GM10266 (cell line): ENCODE results near the gene OR10H1.
A peak's percentile ranks its signal among the peaks of the same experiment; 100 is the strongest.
"Not testable (repeated sequence)": the region's sequence is repeated elsewhere in the genome, so short reads cannot be mapped to it uniquely, and the experiment has no call there.

Experiments used
- DNase-seq: peaks from one replicate; pipeline ENCODE4 v3.0.0; 2012; ENCODE audit errors: extremely low spot score
- TF ChIP-seq, protein P1 (sequence below): IDR thresholded peaks from 2 replicates; pipeline ENCODE4 v1.5.1; 2012; ENCODE audit warnings: mild to moderate bottlenecking, low read depth; ENCODE audit not compliant: control insufficient read depth, insufficient read depth; ENCODE audit errors: missing control alignments

OR10H1 gene

DNA sequence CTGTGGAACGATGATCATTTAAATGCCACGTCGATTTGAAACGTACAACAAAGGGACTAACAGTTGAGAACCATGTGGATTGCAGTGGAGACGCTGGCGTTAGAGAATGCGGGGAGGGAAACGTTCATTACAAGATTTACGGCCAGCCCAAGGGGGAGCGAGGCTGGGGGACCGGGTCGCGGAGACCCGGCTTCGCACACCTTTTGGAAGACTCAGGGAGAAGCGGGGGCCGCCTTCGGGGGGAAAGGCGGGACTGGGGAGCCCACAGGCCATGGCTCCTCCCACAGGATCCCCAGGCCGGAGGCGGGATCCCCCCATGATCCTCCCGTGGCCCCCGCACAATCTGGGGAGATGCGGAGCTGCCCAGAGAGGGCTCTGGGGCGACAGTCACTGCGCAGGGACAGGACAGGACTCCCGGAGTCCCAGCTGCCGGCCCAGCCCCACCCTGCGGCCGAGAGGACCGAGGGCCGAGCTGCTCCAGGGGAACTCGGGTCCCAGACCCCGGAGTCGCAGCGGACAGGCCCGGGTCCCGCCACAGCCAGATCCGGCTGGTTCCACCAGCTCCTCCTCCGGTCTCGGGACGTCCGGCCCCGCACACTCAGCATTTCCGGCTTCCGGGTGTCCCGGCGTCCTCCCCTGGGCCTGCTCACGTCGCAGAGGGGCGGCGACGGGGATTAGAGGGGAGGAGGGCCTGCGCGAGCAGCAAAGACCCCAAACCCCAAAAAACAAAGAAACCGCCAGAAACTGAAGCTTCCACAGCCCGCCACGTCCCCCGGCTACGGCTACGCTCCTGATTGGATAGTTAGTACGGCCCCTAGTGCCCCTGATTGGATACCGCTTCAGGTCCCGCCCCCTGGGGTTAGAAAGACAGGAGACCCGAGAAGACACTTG is 21.1 kb upstream of the OR10H1 start:
- TF ChIP-seq, protein P1, sequence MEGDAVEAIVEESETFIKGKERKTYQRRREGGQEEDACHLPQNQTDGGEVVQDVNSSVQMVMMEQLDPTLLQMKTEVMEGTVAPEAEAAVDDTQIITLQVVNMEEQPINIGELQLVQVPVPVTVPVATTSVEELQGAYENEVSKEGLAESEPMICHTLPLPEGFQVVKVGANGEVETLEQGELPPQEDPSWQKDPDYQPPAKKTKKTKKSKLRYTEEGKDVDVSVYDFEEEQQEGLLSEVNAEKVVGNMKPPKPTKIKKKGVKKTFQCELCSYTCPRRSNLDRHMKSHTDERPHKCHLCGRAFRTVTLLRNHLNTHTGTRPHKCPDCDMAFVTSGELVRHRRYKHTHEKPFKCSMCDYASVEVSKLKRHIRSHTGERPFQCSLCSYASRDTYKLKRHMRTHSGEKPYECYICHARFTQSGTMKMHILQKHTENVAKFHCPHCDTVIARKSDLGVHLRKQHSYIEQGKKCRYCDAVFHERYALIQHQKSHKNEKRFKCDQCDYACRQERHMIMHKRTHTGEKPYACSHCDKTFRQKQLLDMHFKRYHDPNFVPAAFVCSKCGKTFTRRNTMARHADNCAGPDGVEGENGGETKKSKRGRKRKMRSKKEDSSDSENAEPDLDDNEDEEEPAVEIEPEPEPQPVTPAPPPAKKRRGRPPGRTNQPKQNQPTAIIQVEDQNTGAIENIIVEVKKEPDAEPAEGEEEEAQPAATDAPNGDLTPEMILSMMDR = no peak
- peak; percentile 93 for DNase-seq

DNA sequence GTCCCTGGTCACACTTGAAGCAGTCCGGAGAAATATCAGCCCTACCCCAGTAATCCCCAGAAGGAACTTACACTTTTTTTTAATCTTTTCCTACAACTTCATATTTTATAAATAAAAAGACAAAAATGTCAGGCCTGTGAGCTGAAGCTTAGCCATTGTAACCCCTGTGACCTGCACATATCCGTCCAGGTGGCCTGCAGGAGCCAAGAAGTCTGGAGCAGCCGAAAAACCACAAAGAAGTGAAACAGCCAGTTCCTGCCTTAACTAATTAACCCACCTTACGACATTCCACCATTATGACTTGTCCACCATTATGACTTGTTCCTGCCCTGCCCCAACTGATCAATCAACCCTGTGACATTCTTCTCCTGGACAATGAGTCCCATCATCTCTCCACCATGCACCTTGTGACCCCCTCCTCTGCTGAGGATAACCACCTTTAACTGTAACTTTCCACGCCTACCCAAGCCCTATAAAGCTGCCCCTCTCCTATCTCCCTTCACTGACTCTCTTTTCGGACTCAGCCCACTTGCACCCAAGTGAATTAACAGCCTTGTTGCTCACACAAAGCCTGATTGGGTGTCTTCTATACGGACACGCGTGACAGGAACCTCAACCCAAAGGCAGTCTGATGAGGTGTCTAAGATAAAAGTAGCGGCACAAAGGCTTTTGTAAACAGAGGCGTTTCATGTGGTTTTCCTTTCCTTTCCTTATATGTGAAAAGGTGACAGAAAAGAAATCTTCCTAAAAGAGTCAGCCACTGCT is 20.3 kb upstream of the OR10H1 start:
- DNase-seq = not testable (repeated sequence)

DNA sequence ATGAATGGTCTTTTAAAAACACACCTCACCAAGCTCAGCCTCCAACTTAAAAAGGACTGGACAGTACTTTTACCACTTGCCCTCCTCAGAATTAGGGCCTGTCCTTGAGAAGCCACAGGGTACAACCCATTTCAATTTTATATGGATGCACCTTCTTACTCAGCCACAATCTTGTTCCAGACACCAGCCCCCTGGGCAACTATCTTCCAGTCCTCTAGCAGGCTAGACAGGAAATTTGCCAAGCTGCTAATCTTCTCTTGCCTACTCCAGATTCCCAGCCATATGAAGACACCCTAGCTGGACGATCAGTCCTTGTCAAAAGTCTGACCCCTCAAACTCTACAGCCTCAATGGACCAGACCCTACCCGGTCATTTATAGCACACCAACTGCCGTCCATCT is 18.8 kb upstream of the OR10H1 start:
- not testable (repeated sequence) for DNase-seq

DNA sequence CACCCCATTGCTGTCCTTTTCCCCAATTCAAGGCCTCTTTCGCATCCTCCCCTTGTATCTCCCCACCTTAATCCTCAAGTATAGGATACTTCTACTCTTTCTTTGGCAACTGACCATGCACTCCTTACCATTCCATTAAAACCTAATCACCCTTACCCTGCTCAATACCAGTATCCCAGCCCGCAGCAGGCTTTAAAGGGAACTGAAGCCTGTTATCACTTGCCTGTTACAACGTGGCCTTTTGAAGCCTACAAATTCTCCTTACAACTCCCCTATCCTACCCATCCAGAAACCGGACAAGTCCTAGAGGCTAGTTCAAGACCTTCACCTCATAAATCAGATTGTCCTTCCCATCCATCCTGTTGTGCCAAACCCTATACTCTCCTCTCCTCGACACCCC is 16.2 kb upstream of the OR10H1 start:
- TF ChIP-seq, protein P1 = no peak
- DNase-seq = no peak

DNA sequence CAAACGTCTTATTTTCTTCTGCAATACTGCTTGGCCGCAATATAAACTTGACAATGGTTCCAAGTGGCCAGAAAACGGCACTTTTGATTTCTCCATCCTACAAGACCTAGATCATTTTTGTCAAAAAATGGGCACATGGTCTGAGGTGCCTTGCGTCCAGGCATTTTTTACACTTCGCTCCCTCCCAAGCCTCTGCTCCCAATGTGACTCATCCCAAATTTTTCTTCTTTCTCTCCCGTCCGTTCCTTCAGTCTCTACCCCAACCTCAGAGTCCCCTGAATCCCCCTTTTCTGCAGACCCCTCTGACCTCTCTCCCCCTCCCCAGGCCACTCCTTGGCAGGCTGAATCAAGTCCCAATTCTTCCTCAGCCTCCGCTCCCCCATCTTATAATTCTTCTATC is 14.3 kb upstream of the OR10H1 start:
- TF ChIP-seq, protein P1 = no peak
- DNase-seq = no peak

DNA sequence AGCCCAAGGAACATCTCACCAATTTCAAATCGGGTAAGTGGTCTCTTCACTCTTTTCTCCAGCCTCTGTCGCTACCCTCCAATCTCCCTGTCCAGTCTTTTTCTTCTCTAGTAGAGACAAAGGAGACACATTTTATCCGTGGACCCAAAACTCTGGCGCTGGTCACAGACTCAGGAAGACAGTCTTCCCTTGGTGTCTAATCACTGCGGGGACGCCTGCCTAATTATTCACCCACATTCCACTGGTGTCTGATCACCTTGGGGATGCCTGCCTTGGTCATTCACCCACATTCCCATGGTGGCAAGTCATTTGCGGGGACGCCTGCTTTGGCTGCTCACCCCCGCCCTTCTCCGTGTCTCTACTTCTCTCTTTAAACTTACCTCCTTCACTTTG is 13.8 kb upstream of the OR10H1 start:
- no peak for DNase-seq
- TF ChIP-seq, protein P1 = no peak

DNA sequence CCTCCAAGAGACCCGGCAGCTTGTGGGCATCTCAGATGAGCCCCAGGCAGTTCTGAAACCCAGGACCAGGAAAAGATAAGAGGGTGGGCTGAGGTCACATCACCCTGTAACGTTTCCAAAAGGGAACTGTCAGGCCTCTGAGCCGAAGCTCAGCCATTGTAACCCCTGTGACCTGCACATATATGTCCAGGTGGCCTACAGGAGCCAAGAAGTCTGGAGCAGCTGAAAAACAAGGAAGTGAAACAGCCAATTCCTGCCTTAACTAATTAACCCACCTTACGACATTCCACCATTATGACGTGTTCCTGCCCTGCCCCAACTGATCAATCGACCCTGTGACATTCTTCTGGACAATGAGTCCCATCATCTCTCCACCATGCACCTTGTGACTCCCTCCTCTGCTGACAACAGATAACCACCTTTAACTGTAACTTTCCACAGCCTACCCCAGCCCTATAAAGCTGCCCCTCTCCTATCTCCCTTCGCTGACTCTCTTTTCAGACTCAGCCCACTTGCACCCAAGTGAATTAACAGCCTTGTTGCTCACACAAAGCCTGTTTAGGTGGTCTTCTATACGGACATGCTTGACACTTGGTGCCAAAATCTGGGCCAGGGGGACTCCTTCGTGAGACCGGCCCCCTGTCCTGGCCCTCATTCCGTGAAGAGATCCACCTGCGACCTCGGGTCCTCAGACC is 13.3 kb upstream of the OR10H1 start:
- DNase-seq = not testable (repeated sequence)

DNA sequence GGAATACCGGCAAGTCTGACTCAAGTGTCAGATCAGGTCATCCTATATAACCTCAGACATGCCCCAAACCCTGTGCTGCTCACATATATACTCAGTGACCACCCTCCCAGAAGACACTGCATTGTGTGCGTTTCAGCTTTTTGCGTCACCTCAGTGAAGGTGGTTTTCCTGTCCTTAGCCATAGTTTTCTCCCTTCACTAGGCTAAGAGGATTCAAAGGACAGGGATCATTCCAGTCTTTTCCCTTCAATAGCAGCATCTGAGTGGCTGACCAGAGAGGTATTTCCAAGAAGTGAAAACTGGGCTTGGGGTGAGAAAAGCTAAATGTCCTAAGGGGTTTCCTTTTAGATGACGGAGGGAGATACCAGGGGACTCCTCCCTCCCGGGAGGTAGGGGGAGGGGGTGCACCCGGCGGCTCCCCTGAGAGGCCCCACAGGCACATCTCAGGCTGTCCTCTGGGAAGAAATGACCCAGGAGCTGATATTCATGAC is 12.7 kb upstream of the OR10H1 start:
- TF ChIP-seq, protein P1 = no peak
- no peak for DNase-seq
